Kidney epithelial cell (primary cell): Measurements from ENCODE around the gene BDKRB1. TPM values are rescaled to one million over a fixed set of nuclear protein-coding genes. Genes with fewer than 3 reads are reported as not detected.
"Not testable (repeated sequence)": the region's sequence is repeated elsewhere in the genome, so short reads cannot be mapped to it uniquely, and the experiment has no call there.

Experiments used
- DNase-seq: peaks from one replicate; pipeline ENCODE4 v3.0.0-alpha.2; 2010; ENCODE audit warnings: low read depth
- H3K27me3 ChIP-seq: 2 replicates; pipeline ENCODE4 v1.6.0; 2011; ENCODE audit warnings: low read length; ENCODE audit not compliant: control insufficient read depth, insufficient read depth
- H3K36me3 ChIP-seq: 2 replicates; pipeline ENCODE4 v1.5.1; 2011; ENCODE audit warnings: low read length; ENCODE audit not compliant: control insufficient read depth, insufficient read depth
- H3K4me3 ChIP-seq: 2 replicates; pipeline ENCODE4 v1.5.1; 2011; ENCODE audit warnings: low read depth, mild to moderate bottlenecking, control low read depth, low read length
- CTCF ChIP-seq: IDR thresholded peaks from 2 replicates; pipeline ENCODE4 v1.5.1; 2011; ENCODE audit warnings: mild to moderate bottlenecking, moderate library complexity, low read length, control low read depth, inconsistent platforms; ENCODE audit not compliant: insufficient read depth, poor library complexity, severe bottlenecking
- total RNA-seq: library from RNA; depleted of rRNA; stranded (reverse); fragments of >200 nt; gene quantifications from 2 replicates; pipeline ENCODE4 v1.2.3, GENCODE V29; 2015

BDKRB1 gene
- total RNA-seq, 1 donor from 2014 or later = 0.17 TPM

GRCh38 chr14:96243785-96244184, 12.2 kb upstream of the BDKRB1 start:
- H3K4me3 ChIP-seq = no peak overlapping the region
- DNase-seq = no peak
- H3K36me3 ChIP-seq = no peaks in the 10 kb centered on the region
- peaks cover 3% of the 10 kb centered on the region for H3K27me3 ChIP-seq
- TF ChIP-seq CTCF = no peak

DNA sequence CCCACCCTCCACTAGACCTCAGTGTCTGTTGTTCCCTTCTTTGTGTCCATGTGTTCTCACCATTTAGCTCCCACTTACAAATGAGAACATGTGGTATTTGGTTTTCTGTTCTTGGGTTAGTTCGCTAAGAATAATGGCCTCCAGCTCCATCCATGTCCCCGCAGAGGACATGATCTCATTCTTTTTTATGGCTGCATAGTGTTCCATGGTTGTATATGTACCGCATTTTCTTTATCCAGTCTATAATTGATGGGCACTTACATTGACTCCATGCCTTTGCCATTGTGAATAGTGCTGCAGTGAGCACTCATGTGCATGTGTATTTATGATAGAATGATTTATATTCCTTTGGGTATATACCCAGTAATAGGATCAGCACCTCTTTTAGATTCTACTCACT, 10.9 kb upstream of the BDKRB1 start:
- not testable (repeated sequence) for H3K27me3 ChIP-seq, H3K36me3 ChIP-seq, H3K4me3 ChIP-seq, DNase-seq

GRCh38 chr14:96245710-96246538, 10.1 kb upstream of the BDKRB1 start:
- H3K36me3 ChIP-seq = no peaks in the 10 kb centered on the region
- H3K4me3 ChIP-seq = no peak overlapping the region
- no peak for TF ChIP-seq CTCF
- peaks cover 1% of the 10 kb centered on the region for H3K27me3 ChIP-seq
- DNase-seq = no peak

DNA sequence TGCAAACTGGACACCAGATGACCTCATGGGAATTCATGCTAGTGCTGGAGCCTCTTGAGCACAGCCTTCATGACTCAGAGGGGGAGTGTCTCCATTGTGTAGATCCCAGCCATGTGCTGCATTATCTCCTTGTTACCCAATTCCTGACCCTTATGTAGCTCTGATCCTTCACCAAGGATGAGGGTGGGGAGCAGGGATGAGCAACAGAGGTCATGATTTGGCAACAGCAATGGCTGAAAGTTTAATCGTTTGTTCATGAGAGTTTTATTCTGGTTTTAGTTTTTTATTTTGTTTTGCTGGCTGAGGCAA, 9.5 kb upstream of the BDKRB1 start:
- H3K36me3 ChIP-seq = no peaks in the 10 kb centered on the region
- no peak overlapping the region for H3K4me3 ChIP-seq
- TF ChIP-seq CTCF = no peak
- peak; percentile 81 for DNase-seq
- H3K27me3 ChIP-seq = no peaks in the 10 kb centered on the region

- H3K27me3 ChIP-seq = no peaks in the 10 kb centered on the region
- no peak for DNase-seq
These were observed 9.0 kb upstream of the BDKRB1 start for GRCh38 chr14:96247031-96247430.

DNA sequence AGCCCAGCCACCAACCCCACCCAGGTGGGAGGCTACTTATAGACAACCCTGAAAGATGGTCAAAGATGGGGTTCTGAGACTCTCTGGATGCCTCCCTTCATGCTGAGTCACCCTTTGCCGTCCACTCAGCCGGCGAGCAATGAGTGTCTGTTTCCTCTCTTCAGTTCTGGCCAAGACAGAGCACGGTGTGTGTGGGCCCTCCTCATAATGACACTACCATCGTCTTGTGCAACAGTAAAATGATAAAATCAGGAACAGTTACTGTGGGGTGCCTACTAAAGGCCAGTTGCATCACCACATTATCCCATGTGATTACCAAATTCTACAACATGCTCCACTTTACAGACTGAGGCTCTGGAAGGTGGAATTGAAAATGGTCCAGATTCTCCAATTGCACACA, 7.0 kb upstream of the BDKRB1 start:
- Histone ChIP-seq H3K4me3 (no peak overlapping the region), H3K27me3 (no peaks in the 10 kb centered on the region), H3K36me3 (no peaks in the 10 kb centered on the region)
- no peak for TF ChIP-seq CTCF
- DNase-seq = no peak

More at GRCh38 chr14:96247031-96247430, 9.0 kb upstream of the BDKRB1 start:
- Histone ChIP-seq H3K36me3 (no peaks in the 10 kb centered on the region), H3K4me3 (no peak overlapping the region)
- TF ChIP-seq CTCF = no peak
